GM18909 (cell line): Measurements from ENCODE around the gene UNCX.
"Not testable (repeated sequence)": the region's sequence is repeated elsewhere in the genome, so short reads cannot be mapped to it uniquely, and the experiment has no call there.

ENCODE experiments used
- ATAC-seq: cut with Tn5 transposase; IDR thresholded peaks from one replicate; pipeline ENCODE4 v1.9.1; 2021; ENCODE audit warnings: mild to moderate bottlenecking; ENCODE audit not compliant: unreplicated experiment, poor library complexity

UNCX gene

GRCh38 chr7:1232623-1233332, at the start of gene UNCX:
TSS of gene UNCX (plus strand) at chr7:1232872. CDS start at chr7:1233018, 146 bp downstream.
- no peak for ATAC-seq

DNA sequence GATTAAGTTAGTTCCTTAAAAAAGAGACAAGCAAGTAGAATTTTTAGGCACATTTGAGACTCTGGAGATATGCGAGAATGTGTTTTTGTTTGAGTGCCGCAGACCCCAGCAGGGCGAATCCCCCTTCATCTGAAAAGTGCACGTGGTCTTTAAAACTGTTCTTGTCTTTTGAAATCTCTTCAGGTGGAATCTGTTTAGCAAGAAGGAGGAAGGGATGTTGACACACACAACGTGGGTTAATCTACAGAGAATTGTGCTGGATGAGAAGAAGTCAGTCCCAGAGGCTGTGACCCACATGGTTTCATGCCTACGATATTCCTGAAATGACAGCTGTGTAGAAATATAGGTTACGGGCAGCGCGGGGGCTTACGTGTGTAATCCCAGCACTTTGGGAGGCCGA, 45.5 kb upstream of the UNCX start:
- no peak for ATAC-seq

DNA sequence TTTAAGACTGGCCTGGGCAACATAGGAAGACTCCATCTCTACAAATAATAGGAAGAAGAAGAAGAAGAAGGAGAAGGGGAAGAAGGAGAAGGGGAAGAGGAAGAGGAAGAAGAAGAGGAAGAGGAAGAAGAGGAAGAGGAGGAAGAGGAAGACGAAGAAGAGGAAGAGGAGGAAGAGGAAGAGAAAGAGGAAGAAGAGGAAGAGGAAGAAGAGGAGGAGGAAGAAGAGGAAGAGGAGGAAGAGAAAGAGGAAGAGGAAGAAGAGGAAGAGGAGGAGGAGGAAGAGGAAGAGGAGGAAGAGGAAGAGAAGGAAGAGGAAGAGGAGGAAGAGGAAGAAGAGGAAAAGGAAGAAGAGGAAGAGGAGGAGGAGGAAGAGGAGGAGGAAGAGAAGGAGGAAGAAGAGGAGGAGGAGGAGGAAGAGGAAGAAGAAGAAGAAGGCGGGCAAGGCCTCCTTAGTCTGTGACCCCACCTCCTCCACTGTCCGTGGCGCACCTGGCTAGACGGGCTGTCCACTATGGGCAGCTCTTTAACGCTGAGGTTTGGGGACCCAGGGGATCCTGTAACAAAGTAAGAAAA, 43.9 kb upstream of the UNCX start:
- ATAC-seq: no peak

GRCh38 chr7:1189986-1190772, 42.5 kb upstream of the UNCX start:
- ATAC-seq: no peak

DNA sequence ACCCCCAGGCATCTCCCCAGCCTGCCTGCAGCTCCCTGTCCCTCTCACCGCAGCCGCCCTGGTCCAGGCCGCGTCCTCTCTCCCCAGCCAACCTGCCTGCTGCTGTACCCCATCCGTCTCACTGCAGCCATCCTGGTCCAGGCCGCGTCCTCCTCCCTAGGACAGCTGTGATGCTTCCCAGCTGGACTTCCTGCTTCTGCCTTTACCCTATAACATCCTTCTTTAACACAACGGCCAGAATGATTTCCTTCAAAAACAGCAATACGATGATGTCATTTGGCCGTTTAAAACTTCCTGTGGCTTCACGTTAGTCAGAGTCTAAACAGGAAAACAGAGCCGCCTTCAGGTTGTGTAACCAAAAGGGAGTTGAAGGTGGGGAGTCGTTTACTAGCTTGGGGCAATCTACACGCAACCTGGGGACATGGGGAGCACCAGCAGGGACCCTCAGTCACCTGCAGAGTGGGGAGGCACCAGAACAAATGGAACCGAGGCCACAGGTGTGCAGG, 40.4 kb upstream of the UNCX start:
- no peak for ATAC-seq

GRCh38 chr7:1193593-1194424, 38.9 kb upstream of the UNCX start:
- no peak for ATAC-seq

- ATAC-seq: not testable (repeated sequence)
These were observed 36.2 kb upstream of the UNCX start for GRCh38 chr7:1196441-1196840.

DNA sequence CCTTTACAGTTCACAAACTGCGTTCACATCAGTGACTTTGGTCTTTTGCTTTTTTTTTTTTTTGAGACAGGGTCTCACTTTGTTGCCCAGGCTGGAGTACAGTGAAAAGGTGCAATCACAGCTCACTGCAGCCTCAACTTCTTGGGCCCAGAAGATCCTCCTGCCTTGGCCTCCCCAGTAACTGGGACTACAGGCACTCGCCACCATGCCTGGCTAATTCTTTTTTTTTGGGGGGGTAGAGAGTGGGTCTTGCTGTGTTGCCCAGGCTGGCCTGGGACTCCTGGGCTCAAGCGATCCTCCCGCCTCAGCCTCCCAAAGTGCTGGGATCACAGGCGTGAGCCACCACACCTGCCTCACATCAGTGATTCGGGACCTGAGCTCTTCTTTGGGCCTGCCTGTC, 35.7 kb upstream of the UNCX start:
- no peak for ATAC-seq

- no peak for ATAC-seq
These were observed 34.6 kb upstream of the UNCX start for GRCh38 chr7:1197997-1198625.

- ATAC-seq: no peak
These were observed 32.6 kb upstream of the UNCX start for GRCh38 chr7:1200045-1200444.

DNA sequence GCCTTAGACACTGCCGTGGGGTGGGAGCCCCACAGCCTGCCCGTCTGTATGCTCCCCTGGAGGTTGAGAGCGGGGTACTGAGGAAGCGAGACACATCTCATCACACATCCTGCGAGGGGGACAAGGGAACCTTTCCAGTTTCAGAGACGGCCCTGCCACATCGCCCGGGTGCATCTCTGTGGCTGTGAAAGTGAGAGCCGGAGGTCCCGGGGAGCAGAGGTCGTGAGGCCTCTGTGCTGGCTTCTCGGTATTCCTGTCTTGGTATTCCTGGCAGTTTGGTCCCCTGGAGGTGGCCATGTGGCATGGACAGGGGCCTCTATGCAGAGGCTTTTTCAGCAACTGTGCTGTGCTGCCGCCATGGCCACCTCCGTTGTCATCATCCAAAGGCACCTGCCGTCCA, 30.8 kb upstream of the UNCX start:
- ATAC-seq: no peak

DNA sequence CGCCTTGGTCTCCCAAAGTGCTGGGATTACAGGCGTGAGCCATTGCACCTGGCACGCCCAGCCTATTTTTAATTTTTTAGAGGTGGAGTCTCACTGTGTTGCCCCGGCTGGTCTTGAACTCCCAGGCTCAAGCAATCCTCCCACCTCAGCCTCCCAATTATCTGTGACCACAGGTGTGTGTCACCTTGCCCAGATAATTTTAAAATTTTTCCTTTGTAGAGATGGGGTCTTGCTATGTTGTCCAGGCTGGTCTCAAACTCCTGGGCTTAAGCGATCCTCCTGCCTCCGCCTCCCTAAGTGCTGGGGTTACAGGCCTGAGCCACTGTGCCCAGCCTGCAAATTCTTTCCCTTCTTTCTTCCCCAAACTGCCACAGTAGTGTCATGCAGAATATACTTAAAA, 29.8 kb upstream of the UNCX start:
- ATAC-seq: not testable (repeated sequence)

DNA sequence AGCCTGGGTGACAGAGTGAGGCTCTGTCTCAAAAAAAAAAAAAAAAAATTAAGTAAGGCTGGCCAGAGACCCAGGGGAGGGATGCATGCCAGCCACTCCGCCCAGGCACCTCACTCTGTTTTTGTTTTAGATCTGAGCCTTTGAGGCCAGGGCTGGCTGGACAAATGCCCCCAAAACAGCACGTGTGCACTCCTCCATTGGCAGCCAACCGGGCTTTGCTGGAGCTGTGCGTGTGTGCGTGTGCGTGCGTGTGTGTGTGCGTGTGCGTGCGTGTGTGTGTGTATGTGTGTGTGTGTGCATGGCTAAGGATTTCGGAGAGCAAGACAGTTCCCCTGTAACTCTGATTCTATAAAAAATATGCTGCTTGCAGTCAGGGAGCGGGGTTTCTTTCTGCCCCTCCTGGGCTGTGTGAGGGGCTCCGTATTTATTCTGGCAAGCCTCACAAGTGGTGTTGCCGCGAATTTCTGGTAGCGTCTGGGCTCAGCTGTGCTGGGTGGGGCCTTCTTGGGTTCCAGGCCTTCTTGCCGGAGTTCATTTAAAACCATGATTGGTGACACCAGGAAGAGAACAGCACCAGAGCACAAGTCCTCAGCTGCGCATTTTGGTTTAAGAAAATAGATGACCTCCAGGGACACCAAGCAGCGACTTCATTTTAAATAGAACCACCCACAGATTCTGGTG, 28.1 kb upstream of the UNCX start:
- ATAC-seq: no peak

- not testable (repeated sequence) for ATAC-seq
These were observed 26.9 kb upstream of the UNCX start for GRCh38 chr7:1205742-1206141.

- ATAC-seq: no peak
These were observed 23.6 kb upstream of the UNCX start for GRCh38 chr7:1209097-1209496.

- no peak for ATAC-seq
These were observed 22.2 kb upstream of the UNCX start for GRCh38 chr7:1210321-1210978.

DNA sequence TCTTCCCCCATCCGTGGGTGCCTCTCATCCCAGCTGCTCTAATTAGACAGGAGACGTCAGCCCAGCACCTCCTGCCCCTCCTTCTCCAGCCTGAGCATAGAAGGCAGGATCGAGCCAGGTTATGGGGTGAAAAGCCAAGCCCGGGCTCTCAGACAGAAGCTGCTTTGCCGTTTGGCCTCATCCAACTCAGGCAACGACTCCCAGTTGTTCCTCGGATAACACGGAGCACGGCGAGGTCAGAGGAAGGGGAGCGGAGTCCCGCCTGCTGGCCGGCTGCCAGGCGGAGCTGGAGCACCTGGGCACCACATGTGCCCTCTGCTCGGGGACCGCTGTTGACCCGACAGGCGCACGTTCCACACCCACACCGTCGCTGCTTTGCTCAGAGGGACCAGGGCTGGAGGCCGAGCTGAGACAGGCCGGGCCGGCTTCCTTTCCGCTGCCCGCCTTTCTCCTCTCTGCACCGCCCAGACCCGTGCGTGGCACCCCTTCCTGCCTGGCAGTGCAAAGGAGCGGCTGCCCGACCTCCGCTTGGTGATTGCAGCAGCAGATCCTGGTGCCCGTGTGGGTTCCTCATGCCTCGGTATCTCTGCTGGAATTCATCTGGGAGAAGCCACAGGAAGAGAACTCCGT, 21.6 kb upstream of the UNCX start:
- no peak for ATAC-seq

GRCh38 chr7:1211611-1212010, 21.1 kb upstream of the UNCX start:
- no peak for ATAC-seq
